Endometrium (tissue), 2 donors: Measurements from ENCODE around the gene FLNA.
"Not testable (repeated sequence)": the region's sequence is repeated elsewhere in the genome, so short reads cannot be mapped to it uniquely, and the experiment has no call there.

ENCODE experiments used
- FAIRE-seq: peaks from 2 replicates; lab custom pipeline; 2012; peaks lifted over from hg19 to GRCh38; lab: Jason Lieb, UNC
- donor health status: control.
- donor health status: control.

FLNA gene

DNA sequence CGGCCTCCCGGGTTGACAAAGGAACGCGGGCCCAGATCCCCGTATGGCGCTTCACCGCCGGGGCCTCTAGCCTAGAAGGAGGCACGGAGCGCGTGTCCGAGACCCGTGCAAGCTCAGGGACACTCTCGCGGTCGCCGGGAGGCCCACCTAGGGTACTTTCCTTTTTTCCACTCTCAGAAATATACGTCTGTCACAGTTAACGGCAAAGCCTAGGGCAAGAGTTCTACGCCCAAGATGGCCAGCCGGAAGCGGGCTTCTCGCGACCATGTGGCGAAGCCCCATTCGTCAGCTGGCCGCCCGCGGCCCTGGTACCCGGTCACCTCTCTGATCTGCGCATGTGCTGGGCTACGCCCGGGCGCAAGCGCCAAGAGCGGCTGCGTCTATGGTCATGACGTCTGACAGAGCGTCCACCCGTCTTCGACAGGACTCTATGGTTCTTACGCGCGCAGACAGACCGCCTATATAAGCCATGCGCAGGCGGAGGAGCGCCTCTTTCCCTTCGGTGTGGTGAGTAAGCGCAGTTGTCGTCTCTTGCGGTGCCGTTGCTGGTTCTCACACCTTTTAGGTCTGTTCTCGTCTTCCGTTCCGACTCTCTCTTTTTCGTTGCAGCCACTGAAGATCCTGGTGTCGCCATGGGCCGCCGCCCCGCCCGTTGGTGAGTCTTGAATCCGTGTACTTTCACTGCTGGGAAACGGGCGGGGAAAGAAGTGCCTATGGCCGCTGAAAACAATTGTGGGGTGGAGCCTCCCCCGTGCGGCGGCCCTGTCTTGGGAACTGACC, 23.6 kb upstream of the FLNA start, which contains the start of gene RPL10:
TSS of gene RPL10 (plus strand) at position 490 of the 780 bp plus-strand sequence. CDS start at position 633, 143 bp downstream.
- peak; percentile 69 for FAIRE-seq

GRCh38 chrX:154396973-154397887, 22.8 kb upstream of the FLNA start:
- no peak for FAIRE-seq

GRCh38 chrX:154396363-154396762, 21.9 kb upstream of the FLNA start:
- not testable (repeated sequence) for FAIRE-seq

- peak; percentile 57 for FAIRE-seq
Observed at GRCh38 chrX:154389812-154390747, 15.6 kb upstream of the FLNA start.

- FAIRE-seq = not testable (repeated sequence)
Observed at GRCh38 chrX:154388649-154389048, 14.2 kb upstream of the FLNA start.

DNA sequence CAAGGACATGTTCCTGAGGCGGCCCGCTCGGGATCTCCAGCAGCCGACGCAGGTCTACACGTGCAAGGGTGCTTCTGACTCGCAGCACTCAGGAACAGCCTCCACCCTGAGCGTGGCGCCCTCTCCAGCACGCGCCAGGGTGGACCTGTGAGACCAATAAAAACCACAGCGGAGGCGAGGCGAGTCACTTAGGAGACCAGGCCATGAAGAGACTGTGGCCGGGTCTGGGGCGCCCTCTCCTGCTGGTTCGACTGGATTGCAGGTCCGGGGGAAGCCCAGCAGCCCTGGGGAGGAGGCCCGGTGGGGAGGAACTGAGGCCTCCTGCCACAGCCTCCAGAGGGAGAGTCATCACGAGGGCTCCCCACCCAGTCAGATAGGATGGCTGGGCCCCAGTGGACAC, 13.7 kb upstream of the FLNA start:
- FAIRE-seq = peak; percentile 66

DNA sequence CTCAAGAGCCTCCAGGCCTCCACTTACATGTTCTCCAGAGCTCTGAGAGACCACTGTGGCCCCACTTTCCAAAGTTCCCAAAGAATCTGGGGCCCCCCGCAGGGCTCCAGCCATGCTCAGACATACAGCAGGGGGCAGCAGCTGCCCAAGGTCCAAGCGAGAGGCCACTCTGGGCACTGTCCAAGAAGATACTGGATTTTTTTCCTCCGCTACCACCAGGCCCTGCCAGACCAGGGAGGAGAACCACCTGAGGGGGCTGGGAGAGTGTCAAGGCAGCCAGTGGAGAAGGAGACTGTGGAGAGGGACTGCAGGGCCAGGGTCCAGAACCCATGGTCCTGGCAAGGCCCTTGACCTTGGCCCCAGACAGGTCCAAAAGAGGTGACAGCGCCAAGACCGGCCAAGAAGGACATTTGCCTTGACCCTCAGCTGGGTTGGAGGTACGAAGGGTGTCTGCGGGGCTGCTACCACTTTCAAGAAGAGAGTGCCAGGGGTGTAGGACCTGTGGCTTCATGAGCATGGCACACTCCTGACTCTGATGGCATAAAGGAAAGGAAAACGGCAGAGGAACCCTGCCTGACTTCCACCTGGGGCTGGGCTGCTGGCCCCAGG, 10.0 kb upstream of the FLNA start:
- FAIRE-seq = no peak

- no peak for FAIRE-seq
Observed at GRCh38 chrX:154383359-154384283, 9.2 kb upstream of the FLNA start.

DNA sequence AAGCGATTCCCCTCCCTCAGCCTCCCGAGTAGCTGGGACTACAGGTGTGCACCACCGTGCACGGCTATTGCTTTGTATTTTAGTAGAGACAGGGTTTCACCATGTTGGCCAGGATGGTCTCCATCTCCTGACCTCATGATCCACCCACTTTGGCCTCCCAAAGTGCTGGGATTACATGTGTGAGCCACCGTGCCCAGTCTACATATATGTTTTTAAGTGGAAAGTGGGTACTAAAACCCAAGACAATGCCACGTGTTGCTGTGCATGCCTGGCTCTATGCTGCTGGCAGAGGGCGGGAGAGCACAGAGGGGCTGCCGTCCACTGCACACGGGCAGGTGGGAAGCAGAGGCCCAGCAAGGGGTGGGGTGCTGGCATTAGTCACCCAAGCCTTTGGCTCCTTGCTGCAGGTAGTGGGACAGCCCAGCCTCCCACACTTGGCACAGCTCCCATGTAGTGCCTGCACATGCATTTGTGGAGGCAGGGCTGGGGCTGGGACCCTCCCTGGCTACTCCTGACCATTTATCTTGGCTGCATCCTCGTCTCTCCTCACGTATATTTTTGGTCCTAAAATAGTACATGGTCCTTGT, 8.1 kb upstream of the FLNA start:
- FAIRE-seq = no peak

DNA sequence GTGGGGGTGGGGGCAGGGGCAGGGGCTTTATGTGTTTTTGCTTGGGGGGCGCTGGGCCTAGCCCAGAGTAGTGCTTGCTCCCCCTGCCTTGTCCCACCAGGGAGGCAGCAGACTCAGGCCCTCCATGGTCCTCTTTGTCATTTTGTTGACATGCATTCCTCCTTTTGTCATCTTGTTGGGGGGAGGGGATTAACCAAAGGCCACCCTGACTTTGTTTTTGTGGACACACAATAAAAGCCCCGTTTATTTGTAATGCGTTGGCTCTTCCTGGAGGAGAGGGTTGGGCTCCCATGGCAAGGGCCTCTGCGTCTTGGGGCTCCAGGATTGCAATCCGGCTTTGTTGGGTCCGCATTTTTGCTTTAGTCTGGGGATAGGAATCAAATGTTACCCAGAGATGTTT, 6.8 kb upstream of the FLNA start:
- FAIRE-seq = no peak

- no peak for FAIRE-seq
Observed at GRCh38 chrX:154380787-154381186, 6.4 kb upstream of the FLNA start.

GRCh38 chrX:154380153-154380552, 5.7 kb upstream of the FLNA start:
- no peak for FAIRE-seq

DNA sequence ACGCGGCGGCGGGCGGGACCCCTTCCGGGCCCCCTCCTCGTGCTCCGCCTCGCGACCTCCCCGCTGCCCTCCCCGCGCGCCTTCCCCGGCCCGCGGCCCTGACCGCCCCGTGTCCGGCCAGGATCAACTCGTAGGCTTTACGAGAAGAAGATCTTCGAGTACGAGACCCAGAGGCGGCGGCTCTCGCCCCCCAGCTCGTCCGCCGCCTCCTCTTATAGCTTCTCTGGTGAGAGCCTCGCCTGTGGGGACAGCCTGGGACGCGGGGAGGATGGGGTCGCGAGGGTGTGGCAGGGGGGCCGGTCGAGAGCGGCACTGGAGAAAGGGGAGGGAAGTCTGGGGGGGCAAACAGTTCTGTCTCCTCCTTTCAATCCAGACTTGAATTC, 5.1 kb upstream of the FLNA start:
- FAIRE-seq = no peak

DNA sequence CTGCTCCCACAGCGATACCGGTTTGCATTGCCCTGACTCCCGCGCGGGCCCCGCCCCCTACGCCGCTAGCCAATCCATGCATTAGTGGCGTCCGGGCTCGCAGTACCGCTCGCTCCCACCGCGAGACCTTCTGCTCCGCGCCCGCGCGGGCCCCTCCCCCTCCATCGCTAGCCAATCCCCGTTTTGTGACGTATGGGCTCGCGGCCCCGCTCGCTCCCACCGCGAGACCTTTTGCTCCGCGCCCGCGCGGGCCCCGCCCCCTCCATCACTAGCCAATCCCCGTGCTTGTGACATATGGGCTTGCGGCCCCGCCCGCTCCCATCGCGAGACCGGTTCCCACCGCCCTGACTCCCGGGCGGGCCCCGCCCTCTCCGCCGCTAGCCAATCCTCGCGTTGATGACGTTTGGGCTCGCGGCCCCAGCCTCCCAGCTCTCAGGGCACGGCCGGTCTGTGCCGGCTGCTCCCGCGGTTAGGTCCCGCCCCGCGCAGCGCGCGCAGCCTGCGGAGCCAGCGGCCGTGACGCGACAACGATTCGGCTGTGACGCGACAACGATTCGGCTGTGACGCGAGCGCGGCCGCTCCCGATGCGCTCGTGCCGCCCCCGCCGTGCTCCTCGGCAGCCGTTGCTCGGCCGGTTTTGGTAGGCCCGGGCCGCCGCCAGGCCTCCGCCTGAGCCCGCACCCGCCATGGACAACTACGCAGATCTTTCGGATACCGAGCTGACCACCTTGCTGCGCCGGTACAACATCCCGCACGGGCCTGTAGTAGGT, 4.5 kb upstream of the FLNA start, which contains the start of gene EMD:
TSS of gene EMD (plus strand) at position 497 of the 770 bp plus-strand sequence. CDS start at position 687, 190 bp downstream.
- FAIRE-seq = peak; percentile 84

GRCh38 chrX:154378059-154378798, 3.8 kb upstream of the FLNA start:
- FAIRE-seq = no peak

DNA sequence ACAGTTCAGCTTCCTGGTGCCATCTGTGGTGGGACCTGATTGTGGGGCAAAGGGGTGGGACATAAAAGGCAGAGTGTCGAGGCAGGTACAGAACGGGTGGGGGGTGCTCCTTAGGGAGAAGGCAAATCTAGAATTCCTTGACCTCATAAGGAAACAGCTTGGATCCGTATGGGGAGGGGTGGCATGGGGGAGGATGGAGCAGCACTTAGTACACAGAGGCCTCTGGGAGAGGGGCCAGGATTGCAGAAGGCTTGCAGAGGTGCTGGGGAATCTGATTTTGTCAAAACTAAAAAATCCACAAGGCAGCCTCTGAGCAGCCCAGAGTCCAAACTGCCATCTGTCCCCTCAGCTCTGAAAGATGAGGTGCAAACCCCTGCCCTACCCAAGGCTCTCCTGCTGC, 2.3 kb upstream of the FLNA start:
- no peak for FAIRE-seq

DNA sequence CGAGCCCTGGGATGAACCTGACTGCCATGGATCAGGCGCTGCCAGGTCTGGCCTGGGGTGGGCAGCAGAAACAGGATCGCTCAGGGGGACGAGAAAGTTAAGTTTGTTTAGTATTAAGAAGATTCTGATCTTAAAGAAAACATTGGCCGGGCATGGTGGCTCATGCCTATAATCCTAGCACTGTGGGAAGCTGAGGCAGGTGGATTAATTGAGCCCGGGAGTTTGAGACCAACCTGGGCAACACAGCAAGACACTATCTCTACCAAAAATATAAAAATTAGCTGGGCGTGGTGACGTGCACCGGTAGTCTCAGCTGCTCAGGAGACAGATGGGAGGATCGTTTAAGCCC, 696 bp upstream of the FLNA start:
- FAIRE-seq = no peak
